Stimulated activated CD8-positive, alpha-beta memory T cell treated with anti-CD3 and anti-CD28 coated beads, Interleukin-12 subunit alpha, Interleukin-12 subunit beta, amount 100 ng/mL, for 24 hours (primary cell): Measurements from ENCODE around the gene S100Z.
"Not testable (repeated sequence)": the region's sequence is repeated elsewhere in the genome, so short reads cannot be mapped to it uniquely, and the experiment has no call there.

ENCODE experiments used
- DNase-seq: peaks from one replicate; pipeline ENCODE4 v3.0.0-alpha.2; 2020; ENCODE audit errors: extremely low read depth

S100Z gene

DNA sequence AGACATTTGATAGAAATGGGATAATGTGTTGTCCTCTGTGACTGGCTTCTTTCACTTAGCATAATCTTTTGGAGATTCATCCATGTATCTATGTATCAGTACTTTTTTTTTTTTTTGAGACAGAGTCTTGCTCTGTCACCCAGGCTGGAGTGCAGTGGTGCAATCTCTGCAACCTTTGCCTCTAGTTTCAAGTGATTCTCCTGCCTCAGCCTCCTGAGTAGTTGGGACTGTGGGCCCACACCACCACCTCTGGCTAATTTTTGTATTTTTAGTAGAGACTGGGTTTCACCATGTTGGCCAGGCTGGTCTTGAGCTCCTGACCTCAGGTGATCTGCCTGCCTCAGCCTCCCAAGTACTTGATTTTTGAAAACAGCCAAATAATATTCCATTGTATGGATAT, 23.4 kb upstream of the S100Z start:
- DNase-seq: not testable (repeated sequence)

DNA sequence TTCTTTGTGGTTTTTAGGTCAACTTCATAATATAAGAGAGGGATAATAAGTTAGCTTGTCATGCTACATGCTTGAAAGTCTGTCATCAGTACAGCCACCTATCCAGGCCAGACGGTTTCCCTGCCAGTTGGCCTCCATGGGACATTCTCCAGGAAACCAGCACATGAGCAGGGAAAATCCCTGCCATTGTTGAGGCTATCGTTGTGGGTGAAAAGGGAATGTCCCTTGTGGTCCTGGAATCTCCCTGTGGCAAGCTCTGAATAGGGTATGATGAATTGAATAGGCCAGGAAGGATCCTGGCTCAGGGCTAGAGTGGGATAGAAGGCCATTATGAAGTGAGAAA, 18.7 kb upstream of the S100Z start:
- no peak for DNase-seq

DNA sequence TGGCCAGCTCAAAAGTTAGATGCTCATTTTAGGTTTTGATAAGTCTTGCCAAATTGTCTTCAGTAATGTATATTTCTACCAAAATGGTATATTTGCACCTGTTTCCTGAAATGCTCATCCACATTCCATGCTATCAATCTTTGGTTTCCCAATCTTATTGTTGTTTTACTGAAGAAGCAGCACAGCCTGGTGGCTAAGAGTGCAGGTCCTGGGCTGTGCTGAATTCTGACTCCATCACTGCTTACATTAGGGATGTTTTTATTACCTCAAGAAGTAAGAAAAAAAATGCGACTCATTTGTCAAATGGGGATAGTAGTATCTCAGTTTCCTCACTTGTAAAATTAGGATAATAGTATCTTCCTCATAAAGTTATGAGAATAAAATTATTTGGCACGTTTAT, 13.6 kb upstream of the S100Z start:
- no peak for DNase-seq

DNA sequence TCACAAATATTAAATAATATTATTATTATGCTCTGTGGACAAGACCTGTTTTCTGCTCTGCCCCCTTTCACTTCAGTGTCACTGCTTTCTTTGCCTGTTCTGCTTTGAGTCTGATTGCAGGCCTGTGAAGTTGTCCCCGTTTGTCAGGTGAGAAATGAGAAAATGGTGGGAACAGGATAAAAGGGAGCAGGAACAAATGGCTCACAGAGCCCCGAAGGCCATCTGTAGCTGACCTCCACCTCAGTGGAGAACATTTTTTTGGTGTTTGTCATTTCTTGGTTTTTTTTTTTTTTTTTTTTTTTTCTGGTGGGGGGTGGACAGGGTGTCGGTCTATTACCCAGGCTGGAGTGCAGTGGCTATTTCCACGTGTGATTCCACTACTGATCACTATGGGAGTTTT, 13.2 kb upstream of the S100Z start:
- no peak for DNase-seq

DNA sequence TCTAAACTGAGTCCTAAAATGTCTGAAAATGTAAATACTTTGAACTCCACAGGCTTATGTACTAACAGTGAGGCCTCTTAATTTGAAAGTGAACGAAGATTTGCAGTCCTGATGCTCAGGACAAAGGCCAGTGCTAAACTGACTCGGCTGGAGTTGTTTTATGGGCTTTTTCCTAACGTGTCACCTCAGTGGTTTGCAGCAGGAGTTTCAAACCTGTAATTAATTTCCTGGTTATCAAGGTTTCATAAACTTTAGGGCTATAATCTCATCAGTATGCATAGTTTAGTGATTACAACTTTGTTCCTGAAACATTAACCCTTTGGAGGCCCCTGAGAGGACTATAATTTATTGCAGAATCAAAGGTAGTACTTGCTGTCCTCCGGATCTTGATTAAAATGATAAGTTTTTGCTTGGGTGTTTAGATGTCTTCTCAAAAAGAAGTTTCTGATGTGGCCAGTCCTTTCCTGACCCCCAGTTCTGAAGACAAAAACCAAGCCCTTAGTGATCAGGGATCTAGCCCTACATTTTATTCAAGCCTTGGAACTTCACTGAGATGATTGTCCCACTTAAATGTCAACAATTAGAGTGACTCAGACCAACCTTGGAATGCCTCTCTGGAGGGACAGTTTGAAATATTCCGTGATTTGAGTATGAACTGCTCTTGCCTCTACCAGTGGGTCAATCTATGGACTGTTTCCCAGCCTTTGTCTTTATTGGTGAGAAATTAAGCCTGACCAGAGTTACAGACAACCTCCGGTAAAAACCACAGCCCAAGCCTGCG, 11.1 kb upstream of the S100Z start:
- no peak for DNase-seq

DNA sequence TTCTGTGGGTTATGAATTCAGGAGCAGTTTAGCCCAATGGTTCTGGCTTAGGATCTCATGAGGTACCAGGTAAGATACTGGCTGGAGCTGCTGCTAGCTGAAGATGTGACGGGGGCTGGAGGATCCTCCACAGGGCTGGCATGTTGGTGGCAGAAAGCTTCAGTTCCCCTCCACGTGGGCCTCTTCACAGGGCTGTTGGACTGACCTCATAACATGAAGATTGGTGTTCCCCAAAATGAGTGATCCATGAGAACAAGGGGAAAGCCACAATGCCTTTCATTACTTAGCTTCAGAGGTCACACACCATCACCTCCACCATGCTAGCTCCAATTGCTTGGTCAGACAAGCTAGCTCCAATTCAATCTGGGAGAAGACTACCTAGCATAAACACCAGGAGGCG, 8.5 kb upstream of the S100Z start:
- DNase-seq: no peak

DNA sequence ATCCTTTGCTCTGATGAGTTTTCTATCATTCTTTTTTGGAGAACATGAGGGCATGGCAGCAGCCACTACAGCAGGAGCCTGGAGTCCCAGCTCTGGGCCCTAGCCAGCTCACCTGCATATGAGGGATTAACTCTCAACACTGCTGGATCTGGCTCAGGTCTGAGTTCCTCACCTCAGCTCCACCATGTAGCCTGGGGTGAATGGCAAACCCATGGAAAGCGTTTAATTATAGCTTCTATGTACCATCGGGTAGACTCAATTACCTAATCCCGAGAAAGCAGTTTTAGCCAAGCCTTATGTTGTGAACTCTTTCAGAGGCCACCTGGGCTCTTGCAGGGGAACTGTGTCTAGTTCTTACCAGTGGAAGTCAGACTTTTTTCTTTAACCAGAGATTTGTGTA, 3.9 kb upstream of the S100Z start:
- no peak for DNase-seq

DNA sequence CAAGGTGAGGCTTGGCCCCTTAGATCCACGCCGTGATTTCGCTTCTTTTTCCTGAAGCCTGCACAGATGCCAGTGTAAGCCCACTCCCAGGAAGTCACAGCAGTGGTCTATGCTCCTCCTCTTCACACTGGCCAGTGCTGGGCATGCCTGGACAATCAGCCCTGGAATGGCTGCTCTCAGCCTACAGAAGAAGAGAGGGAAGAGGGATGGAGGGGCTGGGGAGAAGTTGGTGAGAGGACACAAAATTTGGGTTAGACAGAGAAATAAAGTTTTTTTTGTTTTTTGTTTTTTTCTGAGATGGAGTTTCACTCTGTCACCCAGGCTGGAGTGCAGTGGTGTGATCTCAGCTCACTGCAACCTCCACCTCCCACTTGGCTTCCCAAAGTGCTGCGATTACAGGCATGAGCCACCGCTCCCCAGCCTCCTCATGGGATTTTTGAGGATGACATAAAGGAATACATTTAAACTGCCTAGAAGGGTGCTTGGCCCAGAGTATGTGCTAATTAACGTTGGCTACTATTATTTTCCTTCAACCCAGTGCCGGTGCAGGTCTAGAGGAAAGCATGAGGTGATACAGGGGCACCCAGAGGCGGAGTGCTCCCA, 830 bp downstream of the S100Z start:
- DNase-seq: no peak

DNA sequence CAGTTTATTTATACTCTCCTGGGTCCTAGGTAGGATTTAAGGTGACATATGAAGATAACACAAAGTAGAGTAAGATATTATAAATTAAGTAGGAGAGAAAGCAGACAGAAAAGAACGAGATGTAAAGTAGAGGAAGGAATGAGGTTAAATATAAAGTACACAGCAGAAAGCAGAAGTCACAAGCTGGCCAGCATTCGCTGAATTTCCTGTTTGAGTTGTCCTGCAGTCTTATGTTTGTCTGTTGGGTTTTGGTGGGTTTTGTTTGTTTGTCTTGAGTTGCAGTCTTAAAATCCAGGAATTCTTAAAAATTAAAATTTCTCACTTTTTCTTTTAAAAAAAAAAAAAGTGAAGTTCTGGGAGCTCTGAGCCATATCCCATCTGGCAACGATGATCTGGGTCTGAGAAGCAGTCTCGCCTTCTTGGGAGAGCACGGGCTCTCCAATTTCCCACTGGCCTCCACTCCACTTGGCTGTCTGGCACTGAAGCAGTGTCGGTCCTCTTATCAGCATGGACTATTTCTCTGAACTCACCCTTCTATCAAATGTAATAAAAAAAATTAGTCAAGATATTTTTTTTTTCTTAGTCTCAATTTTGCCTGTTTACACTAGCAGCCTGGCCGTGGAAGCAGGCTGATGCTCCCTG, 2.0 kb downstream of the S100Z start:
- DNase-seq: no peak

DNA sequence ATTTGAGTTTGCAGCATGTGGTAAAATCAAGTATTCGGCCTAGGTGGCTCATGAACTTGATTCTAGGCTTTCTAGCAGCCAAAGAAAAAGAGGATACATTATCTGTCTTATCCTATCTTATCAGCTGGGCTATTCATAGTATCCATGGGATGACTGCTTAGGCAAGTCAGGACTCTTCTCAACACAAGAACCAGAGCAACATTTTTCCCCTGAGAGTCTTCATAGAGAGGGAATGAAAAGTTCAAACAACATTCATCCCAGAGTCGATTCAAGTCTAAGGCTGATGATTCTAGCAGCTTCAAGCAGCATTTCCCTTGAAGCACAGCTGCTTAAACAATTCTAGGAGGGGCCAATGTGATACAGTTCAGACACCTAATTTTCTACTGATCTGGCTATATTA, 3.0 kb downstream of the S100Z start:
- DNase-seq: no peak

DNA sequence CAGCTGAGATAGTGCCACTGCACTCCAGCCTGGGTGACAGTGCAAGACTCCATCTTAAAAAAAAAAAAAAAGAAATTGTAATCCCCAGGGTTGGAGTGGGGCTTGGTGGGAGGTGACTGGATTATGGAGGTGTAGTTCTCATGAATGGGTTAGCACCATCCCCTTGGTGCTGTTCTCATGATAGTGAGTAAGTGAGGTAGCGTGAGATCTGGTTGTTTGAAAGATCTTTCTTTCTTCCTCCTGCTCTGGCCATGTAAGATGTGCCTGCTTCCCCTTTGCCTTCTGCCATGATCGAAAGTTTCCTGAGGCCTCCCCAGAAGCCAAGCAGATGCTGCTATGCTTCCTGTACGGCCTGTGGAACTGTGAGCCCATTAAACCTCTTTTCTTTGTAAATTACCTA, 3.9 kb downstream of the S100Z start:
- not testable (repeated sequence) for DNase-seq

DNA sequence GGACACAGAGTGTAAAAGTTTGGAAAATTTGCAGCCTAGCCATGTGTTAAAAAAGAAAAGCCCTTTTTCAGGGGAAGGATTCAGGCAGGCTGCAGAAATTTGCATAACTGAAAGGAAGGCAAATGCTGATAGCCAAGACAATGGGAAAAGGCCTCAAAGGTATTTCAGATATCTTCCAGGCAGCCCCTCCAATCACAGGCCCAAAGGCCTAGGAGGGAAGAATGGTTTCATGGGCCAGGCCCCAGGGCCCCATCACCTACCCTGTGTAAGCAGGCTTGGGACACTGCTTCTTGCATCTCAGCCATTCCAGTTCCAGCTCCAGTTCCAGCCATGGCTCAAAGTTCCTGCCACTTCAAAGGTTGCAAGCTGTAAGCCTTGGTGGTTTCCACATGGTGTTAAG, 4.8 kb downstream of the S100Z start:
- DNase-seq: no peak

DNA sequence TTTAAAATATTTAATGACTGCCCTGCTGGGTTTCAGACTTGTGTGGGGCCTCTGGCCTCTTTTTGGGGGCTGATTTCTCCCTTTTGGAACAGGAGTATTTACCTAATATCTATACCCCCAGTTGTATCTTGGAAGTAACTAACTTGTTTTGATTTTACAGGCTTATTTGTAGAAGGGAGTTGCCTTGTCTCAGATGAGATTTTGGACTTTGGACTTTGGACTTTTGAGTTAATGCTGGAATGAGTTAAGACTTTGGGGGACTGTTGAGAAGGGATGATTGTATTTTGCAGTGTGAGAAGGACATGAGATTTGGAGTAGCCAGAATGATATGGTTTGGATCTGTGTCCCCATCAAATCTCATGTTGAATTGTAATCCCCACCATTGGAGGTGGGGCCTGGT, 5.7 kb downstream of the S100Z start:
- DNase-seq: not testable (repeated sequence)

DNA sequence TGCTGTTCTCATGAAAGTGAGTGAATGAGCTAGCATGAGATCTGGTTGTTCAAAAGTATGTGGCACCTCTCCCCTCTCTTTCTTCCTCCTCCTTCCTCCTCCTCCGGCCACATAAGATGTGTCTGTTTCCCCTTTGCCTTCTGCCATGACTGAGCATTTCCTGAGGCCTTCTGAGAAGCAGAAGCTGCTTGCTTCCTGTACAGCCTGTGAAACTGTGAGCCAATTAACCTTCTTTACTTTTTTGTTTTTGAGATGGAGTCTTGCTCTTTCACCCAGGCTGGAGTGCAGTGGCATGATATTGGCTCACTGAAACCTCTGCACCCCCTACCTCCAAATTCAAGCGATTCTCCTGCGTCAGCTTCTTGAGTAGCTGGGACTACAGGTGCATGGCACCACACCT, 6.1 kb downstream of the S100Z start:
- DNase-seq: no peak

DNA sequence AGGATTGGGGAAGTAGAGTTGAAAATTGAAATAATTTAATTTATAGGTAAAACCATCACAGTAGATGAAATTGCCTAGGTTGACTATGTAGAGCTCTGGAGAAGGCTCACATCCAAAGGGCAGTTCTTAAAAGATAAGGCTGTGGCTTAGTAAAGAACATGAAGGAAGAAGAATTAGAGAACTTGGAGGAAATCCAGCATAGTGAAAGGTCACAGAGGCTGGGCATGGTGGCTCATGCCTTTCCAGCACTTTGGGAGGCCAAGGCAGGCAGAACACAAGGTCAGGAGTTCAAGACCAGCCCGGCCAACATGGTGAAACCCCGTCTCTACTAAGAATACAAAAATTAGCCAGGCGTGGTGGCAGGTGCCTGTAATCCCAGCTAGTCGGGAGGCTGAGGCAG, 7.0 kb downstream of the S100Z start:
- DNase-seq: not testable (repeated sequence)

DNA sequence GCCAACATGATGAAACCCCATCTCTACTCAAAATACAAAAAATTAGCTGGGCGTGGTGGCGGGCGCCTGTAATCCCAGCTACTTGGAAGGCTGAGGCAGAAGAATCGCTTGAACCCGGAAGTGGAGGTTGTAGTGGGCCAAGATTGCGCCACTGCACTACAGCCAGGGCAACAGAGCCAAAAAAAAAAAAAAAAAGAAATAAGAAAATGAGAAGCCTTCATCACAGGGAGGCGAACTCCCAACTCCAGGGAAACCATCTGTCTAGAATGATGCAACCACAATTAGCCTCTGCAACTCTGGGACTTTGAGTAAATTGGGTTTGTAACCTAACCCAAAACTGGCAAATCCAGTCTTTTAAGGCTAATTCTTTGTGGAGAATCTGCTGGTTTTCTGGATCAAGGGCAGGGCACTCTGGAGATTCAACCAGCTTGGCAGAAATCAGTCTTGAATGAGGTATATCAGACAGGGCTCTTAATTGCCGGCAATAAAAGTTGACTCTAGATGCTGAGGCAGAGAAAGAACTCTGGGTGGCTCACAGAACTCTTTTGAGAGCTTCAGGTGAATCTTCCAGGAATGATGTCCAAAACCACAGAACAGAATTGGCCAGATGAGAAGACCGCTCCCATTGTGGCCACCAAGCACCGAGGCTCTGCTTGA, 9.9 kb downstream of the S100Z start:
- DNase-seq: no peak

DNA sequence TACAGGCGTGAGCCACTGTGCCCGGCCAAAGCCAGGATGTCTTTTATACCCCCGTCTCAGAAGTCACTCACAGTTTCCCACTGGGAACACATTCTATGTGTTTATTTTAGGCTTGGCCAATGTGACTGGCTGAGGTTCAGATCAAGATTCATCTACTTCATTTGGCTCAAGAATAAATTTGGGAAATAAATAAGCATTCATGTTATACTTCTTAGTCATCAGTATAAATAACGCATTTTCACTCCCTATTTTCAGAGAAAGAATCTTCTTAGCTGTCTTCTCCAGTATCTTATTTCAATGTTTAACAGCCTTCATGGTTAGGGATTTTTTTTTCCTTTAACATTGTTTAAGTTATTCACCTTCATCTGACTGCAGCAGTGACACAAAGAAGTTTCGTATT, 11.8 kb downstream of the S100Z start:
- DNase-seq: no peak

DNA sequence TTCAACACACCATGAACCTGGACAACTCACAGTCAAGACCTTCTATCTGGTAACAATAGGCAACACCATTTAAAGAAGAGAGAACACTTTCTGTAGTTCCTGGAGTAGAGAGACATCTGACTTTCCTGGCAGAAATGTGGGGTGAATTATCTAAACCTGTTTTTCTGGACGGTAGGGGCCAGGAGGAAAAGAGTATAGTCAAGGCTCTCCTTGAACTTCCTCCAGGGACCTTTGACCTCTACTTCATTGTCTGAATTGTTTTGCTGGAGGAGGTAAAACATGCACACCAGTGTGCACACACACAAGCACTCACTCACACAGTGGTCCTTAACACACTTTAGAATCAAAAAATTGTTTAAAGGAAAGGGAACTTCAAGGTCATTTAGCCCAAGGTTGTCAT, 13.2 kb downstream of the S100Z start:
- no peak for DNase-seq

DNA sequence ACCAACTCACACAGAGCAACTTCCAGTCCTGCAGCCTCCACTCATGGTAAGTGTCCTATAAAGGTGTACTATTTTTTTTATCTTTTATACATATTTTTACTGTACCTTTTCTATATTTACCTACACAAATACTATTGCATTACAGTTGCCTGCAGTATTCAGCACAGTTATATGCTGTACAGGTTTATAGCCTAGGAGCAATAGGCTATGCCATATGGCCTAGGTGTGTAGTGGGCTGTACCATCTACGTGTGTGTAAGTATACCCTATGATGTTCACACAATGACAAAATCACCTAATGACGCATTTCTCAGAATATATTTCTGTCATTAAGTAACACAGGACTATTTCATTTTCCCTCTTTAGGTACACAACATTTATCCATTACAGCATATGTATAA, 16.7 kb downstream of the S100Z start:
- DNase-seq: no peak

DNA sequence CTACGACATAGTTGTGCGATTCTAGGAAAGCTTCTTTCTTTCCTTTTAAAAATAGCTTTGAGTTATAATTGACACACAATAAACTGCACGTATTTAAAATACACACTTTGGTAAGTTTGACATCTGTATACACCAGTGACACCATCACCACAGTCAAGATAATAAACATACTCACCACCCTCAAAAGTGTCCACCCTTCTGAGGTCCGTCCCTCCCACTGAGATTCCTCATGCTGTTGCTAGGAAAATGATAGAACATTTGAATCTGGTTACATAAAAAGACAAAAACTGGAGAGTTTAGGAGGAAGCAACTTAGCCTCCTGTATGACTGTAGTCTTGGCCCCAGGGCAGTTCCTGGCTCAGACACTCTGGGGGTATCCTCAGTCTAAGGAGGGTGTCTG, 17.2 kb downstream of the S100Z start:
- DNase-seq: no peak

DNA sequence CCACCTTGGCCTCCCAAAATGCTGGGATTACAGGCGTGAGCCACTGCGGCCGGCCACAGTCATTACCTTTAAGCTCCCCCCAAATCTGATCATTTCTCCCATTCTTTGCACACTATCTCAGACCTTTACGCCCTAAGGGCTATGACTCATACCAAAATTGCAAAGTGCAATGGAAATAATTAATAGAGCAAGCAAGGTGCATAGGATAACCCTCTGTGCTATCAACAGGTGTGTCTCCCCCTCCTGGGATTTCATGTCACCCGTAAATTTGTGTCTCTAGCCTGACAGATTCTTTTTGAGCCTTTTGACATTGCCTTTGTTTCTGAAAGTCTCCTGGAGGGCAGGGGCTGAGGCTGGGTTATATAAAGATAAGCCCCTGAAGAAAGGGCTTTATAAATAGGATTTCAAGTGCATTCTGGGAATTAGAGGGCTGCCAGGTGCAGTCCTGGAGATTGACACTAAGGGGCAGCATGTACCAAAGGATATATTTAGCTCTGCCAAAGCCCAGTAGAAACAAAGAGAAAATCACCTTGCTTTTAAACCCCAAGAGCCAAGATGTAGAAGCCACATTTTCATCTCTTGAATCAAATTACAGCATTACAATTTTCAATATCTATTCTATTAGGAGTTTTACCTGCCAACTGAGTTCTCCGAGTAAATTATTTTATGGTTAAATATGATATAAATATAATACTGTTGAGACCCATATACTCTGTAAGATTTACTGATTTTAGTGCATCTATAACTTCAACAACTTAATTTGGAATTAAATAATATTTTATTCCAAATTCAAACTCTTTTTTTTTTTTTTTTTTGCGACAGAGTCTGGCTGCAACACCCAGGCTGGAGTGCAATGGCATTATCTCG, 18.2 kb downstream of the S100Z start:
- no peak for DNase-seq

DNA sequence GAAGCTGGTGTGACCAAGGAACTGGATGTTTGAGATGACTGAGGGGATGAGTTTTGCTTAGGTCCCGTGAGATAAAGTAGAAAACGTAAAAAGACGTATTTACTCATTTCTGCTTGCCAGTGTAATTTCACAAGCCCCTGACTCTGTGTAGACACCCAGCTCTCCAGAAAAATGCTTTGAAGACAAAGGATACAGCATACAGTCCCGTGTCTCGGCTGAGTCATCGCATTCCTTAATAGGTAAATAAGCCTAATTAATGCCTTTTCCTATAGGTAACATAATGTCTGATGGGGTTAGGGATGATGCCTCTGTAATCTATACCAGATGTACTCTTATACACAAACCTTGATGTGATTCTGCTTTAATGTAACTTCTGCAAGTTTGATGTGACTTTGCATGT, 20.2 kb downstream of the S100Z start:
- DNase-seq: no peak
